Body of pancreas (tissue), 4 donors: ENCODE results near the gene ZNF546. TPM values are rescaled to one million over a fixed set of nuclear protein-coding genes. Genes with fewer than 3 reads are reported as not detected.

Experiments
- ATAC-seq: fragments of 150-250 bp; one replicate; pipeline ENCODE4 v1.9.1; 2016
- DNase-seq, 4 donors: peaks; one replicate each; pipeline ENCODE4 v3.0.0-alpha.2; 2019
- H3K27ac ChIP-seq, 4 donors: fragments of 200-600 bp; sonication (generic); 1 replicate in 3 of 4; 2 replicates in 1 of 4; pipeline versions ENCODE4 v1.5.1 to v1.6.1; 2016 to 2019; ENCODE audit warnings: mild to moderate bottlenecking in 1 of 4, mixed read lengths in 1 of 4, moderate library complexity in 1 of 4
- H3K27me3 ChIP-seq, 2 donors: fragments of 200-600 bp; sonication (generic); one replicate each; pipeline ENCODE4 v1.6.0; 2016; ENCODE audit warnings: mild to moderate bottlenecking in 1 of 2
- H3K36me3 ChIP-seq, 2 donors: fragments of 200-600 bp; sonication (generic); replicated peaks in 1 of 2; 2 replicates each; pipeline ENCODE4 v1.5.1; 2016; ENCODE audit warnings: low read depth in 2 of 2; ENCODE audit not compliant: insufficient read depth in 1 of 2
- H3K4me1 ChIP-seq: fragments of 200-600 bp; sonication (generic); one replicate; pipeline ENCODE4 v1.6.0; 2016
- H3K4me3 ChIP-seq, 2 donors: fragments of 200-600 bp; sonication (generic); 1 replicate in 1 of 2; 2 replicates in 1 of 2; pipeline ENCODE4 v1.5.1; 2016 to 2019
- H3K9me3 ChIP-seq, 3 donors: fragments of 200-600 bp; sonication (generic); 1 replicate in 2 of 3; 2 replicates in 1 of 3; pipeline ENCODE4 v1.5.1; 2016
- POLR2A ChIP-seq, 3 donors: fragments of 450-650 bp; IDR thresholded peaks; one replicate each; pipeline ENCODE4 v1.6.1; 2016; ENCODE audit warnings: antibody characterized with exemption in 3 of 3, mild to moderate bottlenecking in 2 of 3
- WGBS, 2 donors: methylation state at CpG; one replicate each; pipeline ENCODE4 v1.1.5; 2017; 5-methylcytosine and 5-hydroxymethylcytosine counted together
- intact Hi-C: fragments of 100-400 bp; cut with DNase I; formaldehyde crosslinking; loops from one replicate; pipeline ENCODE4 v1.15.1; 2023
- total RNA-seq, 2 donors: library from RNA; depleted of rRNA; stranded (reverse); fragments of >200 nt; gene quantifications; one replicate each; pipeline ENCODE4 v1.1.0, GENCODE V29; 2016
- TF ChIP-seq, protein P1 (sequence below), 7 experiments: fragments of 450-650 bp in 4 of 7; fragments of 200-600 bp in 3 of 7; sonication (generic) in 3 of 7; IDR thresholded peaks; one replicate each; pipeline ENCODE4 v1.5.1; 2016 to 2019; ENCODE audit warnings: antibody characterized with exemption in 7 of 7

ZNF546 gene
- total RNA-seq, 2 donors from 2014 or later, result 0.66 to 2.6 TPM

DNA sequence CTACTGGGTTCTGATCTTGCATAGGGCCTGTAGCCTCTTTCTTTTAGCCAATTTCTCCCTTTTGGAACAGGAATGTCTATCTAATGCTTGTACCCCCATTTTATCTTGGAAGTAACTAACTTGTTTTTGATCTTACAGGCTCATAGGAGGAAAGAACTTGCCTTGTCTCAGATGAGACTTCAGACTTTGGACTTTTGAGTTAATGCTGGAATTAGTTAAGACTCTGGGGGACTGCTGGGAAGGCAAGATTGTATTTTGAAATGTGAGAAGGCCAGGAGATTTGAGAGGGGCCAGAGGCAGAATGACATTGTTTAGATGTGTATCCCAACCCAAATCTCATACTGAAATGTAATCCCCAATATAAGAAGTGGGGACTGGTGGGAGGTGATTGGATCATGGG, 2.5 kb upstream of the ZNF546 start:
- no peak for TF ChIP-seq POLR2A (IDR thresholded peaks at IDR 0.05)
- TF ChIP-seq, protein P1, sequence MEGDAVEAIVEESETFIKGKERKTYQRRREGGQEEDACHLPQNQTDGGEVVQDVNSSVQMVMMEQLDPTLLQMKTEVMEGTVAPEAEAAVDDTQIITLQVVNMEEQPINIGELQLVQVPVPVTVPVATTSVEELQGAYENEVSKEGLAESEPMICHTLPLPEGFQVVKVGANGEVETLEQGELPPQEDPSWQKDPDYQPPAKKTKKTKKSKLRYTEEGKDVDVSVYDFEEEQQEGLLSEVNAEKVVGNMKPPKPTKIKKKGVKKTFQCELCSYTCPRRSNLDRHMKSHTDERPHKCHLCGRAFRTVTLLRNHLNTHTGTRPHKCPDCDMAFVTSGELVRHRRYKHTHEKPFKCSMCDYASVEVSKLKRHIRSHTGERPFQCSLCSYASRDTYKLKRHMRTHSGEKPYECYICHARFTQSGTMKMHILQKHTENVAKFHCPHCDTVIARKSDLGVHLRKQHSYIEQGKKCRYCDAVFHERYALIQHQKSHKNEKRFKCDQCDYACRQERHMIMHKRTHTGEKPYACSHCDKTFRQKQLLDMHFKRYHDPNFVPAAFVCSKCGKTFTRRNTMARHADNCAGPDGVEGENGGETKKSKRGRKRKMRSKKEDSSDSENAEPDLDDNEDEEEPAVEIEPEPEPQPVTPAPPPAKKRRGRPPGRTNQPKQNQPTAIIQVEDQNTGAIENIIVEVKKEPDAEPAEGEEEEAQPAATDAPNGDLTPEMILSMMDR (IDR thresholded peaks at IDR 0.05), result no peak
- H3K9me3 ChIP-seq, result no peaks in the 10 kb centered on the region
- H3K27me3 ChIP-seq, result no peaks in the 10 kb centered on the region
- intact Hi-C loops, result no loop called here
- DNase-seq, result no peak
- no peak overlapping the region for H3K27ac ChIP-seq
- H3K4me3 ChIP-seq, result no peak overlapping the region
- peaks cover 15% of the 10 kb centered on the region for H3K4me1 ChIP-seq
- H3K36me3 ChIP-seq, result no peaks in the 10 kb centered on the region
- ATAC-seq, result no peak

DNA sequence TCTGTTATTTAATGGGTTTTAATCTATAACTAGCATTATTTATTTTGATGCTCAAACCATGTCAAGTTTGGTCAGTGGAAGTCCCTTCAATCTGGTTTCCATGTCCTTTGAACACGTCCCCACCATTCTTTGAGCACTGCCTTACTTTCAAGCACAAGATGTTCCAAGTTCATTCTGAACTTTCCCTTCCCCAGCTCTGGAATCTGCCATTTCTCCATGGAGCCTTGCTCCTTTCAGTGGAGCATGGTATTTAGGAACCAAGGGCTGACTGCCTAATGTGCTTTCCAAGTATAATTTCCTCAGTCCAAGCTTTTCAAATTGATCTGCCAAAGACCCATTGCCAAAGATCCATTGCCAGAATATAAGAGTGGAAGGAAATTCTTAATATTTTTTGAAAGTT, 1.1 kb upstream of the ZNF546 start:
- DNase-seq, result no peak
- Histone ChIP-seq H3K4me1 (peaks cover 15% of the 10 kb centered on the region), H3K27me3 (no peaks in the 10 kb centered on the region), H3K4me3 (no peak overlapping the region), H3K9me3 (no peaks in the 10 kb centered on the region), H3K27ac (no peak overlapping the region), H3K36me3 (no peaks in the 10 kb centered on the region)
- intact Hi-C loops, result no loop called here
- no peak for ATAC-seq
- WGBS, 2 donors, result 73 to 84% methylated on average over 1 of the region's 1 CpG
- TF ChIP-seq POLR2A (IDR thresholded peaks at IDR 0.05), result no peak
- TF ChIP-seq, protein P1 (IDR thresholded peaks at IDR 0.05), result no peak

DNA sequence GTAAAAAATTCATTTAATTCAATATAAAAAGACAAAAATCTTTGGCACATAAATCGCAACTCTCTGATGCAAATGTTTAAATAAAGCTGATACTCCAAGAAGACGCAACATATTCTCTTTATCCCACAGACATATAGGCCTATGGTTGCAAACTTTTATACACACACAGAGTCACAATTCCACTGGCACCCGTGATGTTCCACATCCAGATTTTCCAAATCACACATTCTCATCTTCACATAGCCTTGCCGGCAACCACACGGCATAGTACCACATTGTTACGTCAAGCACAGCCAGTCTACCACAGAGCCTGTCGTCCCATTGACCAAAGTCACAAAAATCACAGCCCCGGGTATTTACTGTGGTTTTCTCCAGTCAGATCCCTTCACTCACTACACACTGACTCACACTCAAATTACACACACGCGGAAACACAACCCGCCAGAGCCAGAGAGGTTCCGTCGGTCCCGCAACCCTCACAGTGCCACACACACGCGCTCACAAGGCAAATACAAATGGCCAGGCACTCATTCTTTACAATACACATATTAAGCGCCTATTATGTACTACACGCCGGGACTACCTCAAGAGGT, 546 bp upstream of the ZNF546 start:
- TF ChIP-seq, protein P1 (IDR thresholded peaks at IDR 0.05), result no peak
- TF ChIP-seq POLR2A (IDR thresholded peaks at IDR 0.05), result no peak
- peak; percentile 34 for ATAC-seq
- Histone ChIP-seq H3K9me3 (no peaks in the 10 kb centered on the region), H3K27ac (peak overlapping the region; percentile 62 to 85 (median 75)), H3K4me3 (peak overlapping the region; percentile 66 to 72), H3K36me3 (no peaks in the 10 kb centered on the region), H3K4me1 (peaks cover 15% of the 10 kb centered on the region), H3K27me3 (no peaks in the 10 kb centered on the region)
- WGBS, 2 donors, result 9 to 10% methylated on average over 16 to 19 of the region's 19 CpGs
- intact Hi-C loops, result no loop called here
- peak in 3 of 4 donors; percentile 15 to 23 (median 21) for DNase-seq

DNA sequence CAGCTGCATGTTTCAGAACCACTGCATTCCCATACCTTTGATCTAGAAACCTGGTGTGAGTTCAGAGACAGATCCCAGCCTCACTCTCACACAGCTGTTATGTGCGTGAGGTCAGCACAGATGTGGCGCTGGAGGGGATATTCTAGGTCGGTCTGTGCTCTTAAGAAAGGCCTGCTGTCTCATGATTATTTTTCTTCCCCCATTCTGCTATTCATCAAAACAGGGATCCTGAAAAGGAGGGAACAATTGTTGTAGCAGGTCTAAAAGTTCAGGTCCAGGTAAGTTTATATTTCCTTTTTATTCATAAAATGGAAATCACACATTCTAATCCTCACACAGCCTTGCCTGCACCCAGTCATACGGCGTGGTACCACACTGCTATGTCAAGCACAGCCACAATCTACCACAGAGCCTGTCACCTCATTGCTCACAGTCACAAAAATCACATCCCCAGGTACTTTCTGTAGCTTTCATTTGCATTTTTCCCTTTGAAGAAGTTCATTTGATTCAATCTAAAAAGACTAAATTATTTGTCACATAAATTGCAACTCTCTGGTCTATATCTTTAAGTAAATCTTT, 867 bp downstream of the ZNF546 start:
- ATAC-seq (no peak), DNase-seq (no peak)
- peak overlapping the region in 1 of 2 donors; percentile 72 for H3K4me3 ChIP-seq
- no peaks in the 10 kb centered on the region for H3K36me3 ChIP-seq
- 53 to 64% methylated on average over 5 of the region's 5 CpGs for WGBS, 2 donors
- intact Hi-C loops, result no loop called here
- peaks cover 15% of the 10 kb centered on the region for H3K4me1 ChIP-seq
- no peaks in the 10 kb centered on the region for H3K27me3 ChIP-seq
- no peaks in the 10 kb centered on the region for H3K9me3 ChIP-seq
- H3K27ac ChIP-seq, result peak overlapping the region; percentile 62 to 85 (median 75)
- TF ChIP-seq POLR2A (IDR thresholded peaks at IDR 0.05), result no peak
- TF ChIP-seq, protein P1 (IDR thresholded peaks at IDR 0.05), result no peak

DNA sequence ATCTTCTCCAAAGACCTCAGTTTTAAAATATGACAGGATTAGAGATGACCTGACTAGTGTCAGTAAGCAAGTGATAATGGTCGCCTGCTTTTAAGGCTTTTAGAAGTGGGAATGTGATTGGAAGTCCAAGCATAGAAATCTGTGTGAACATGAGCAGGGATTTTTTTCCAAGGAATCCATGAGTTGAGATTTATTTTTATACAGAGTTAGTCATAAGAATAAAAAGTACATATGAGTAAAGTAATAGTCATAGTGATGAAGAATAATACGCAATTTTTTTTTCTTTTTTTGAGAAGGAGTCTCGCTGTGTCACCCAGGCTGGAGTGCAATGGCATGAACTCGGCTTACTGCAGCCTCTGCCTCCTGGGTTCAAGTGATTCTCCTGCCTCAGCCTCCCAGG, 1.6 kb downstream of the ZNF546 start:
- ATAC-seq (no peak), DNase-seq (no peak)
- H3K27ac ChIP-seq, result no peak overlapping the region
- H3K9me3 ChIP-seq, result no peaks in the 10 kb centered on the region
- WGBS, 2 donors, result 89% methylated on average over 4 of the region's 4 CpGs
- no peaks in the 10 kb centered on the region for H3K36me3 ChIP-seq
- intact Hi-C loops, result no loop called here
- H3K4me3 ChIP-seq, result no peak overlapping the region
- H3K27me3 ChIP-seq, result no peaks in the 10 kb centered on the region
- H3K4me1 ChIP-seq, result peaks cover 15% of the 10 kb centered on the region
- TF ChIP-seq, protein P1 (IDR thresholded peaks at IDR 0.05), result no peak
- no peak for TF ChIP-seq POLR2A (IDR thresholded peaks at IDR 0.05)
